ENCODE results near the gene CAB39.

CAB39 gene

GRCh38 chr2:230772156-230772555 is 59.5 kb downstream of the CAB39 start:
- H3K9ac ChIP-seq, result no peak overlapping the region
- no peaks in the 10 kb centered on the region for H4K20me1 ChIP-seq (ENCODE audit: insufficient read depth)
- H2AFZ ChIP-seq (ENCODE audit: low read depth), result no peak overlapping the region
- peaks cover 16% of the 10 kb centered on the region for H3K4me1 ChIP-seq (ENCODE audit: low read depth, poor library complexity, severe bottlenecking)
- H3K27ac ChIP-seq, result no peak overlapping the region
- H3K27me3 ChIP-seq (ENCODE audit: insufficient read depth, low read depth), result no peaks in the 10 kb centered on the region
- H3K36me3 ChIP-seq (ENCODE audit: insufficient read depth), result no peaks in the 10 kb centered on the region
- no peaks in the 10 kb centered on the region; the same call in 1 of the 2 replicates for H3K79me2 ChIP-seq (ENCODE audit: insufficient read depth, low read depth)
- H3K4me2 ChIP-seq, result no peak overlapping the region
- no peak overlapping the region for H3K4me3 ChIP-seq (IDR thresholded peaks at IDR 0.05; ENCODE audit: insufficient read depth, low read depth, low read length)
- TF ChIP-seq CTCF (conservative IDR thresholded peaks at IDR 0.05; ENCODE audit: low read depth, low read length), result no peak

DNA sequence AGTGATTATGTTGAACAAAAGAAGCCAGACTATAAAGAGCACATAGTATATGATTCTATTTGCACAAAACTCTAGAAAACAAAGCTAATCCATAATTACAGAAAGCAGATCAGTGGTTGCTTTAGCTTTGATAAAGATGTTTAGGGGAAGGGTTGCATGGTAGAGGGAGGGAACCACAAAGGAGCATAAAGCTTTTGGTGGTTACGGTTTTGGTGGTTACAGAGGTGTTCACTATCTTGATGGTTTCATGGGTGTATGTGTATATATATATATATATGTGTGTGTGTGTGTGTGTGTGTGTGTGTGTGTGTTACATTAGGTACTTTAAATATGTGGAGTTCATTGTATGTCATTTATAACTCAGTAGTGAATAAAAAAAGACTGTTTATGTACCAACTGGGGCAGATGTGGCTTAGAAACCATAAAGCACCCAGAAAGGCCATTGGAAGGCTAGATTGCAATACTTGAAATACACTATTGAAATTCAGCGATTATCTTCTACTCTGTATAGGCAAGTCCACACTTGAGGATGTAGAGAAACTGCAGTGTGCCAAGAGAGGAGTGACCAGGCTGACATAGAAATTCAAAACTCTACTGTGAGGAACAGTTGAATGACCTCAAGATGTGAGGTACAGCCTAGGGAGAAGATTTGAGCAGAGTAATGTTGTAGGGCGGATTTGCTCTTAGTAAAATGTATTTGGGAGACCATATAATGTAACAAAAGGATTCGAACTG is 60.6 kb downstream of the CAB39 start:
- H2AFZ ChIP-seq (ENCODE audit: low read depth), result no peak overlapping the region
- H3K4me2 ChIP-seq, result no peak overlapping the region
- H3K36me3 ChIP-seq (ENCODE audit: insufficient read depth), result no peaks in the 10 kb centered on the region
- no peak overlapping the region for H3K9ac ChIP-seq
- H3K27me3 ChIP-seq (ENCODE audit: insufficient read depth, low read depth), result no peaks in the 10 kb centered on the region
- peaks cover 16% of the 10 kb centered on the region for H3K4me1 ChIP-seq (ENCODE audit: low read depth, poor library complexity, severe bottlenecking)
- H4K20me1 ChIP-seq (ENCODE audit: insufficient read depth), result no peaks in the 10 kb centered on the region
- H3K4me3 ChIP-seq (IDR thresholded peaks at IDR 0.05; ENCODE audit: insufficient read depth, low read depth, low read length), result no peak overlapping the region
- H3K79me2 ChIP-seq (ENCODE audit: insufficient read depth, low read depth), result no peaks in the 10 kb centered on the region; the same call in 1 of the 2 replicates
- TF ChIP-seq CTCF (conservative IDR thresholded peaks at IDR 0.05; ENCODE audit: low read depth, low read length), result no peak
- H3K27ac ChIP-seq, result no peak overlapping the region

DNA sequence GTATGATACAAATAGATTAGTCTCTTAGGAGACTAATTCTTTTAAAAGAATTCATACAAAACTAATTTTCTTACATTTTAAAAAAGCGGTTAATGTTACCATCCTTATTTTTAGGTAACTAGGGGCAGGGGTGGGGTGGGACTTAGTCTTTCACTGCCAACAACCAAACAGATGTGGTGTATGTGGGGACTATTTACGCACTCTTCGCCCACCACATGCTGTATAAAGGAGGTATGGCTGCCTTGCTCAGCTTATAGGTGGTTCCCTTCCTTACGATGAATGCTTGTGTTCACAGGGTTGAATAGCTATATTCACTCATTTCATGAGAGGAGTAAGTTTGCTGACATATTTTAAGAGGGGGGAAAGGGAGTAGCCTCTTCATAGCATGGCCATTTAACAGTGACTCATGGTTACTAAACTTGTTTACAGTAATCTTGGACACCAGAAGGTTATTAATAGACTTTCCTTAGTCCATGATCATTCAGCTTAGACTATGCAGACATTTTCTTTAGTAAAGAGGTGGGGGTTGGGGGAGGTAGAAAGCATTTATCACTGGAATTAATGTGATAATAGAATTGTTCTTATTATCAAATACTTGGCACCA is 61.8 kb downstream of the CAB39 start:
- no peaks in the 10 kb centered on the region for H3K27me3 ChIP-seq (ENCODE audit: insufficient read depth, low read depth)
- H3K9ac ChIP-seq, result no peak overlapping the region
- no peak for TF ChIP-seq CTCF (conservative IDR thresholded peaks at IDR 0.05; ENCODE audit: low read depth, low read length)
- H2AFZ ChIP-seq (ENCODE audit: low read depth), result no peak overlapping the region
- H4K20me1 ChIP-seq (ENCODE audit: insufficient read depth), result no peaks in the 10 kb centered on the region
- no peak overlapping the region for H3K4me3 ChIP-seq (IDR thresholded peaks at IDR 0.05; ENCODE audit: insufficient read depth, low read depth, low read length)
- H3K79me2 ChIP-seq (ENCODE audit: insufficient read depth, low read depth), result no peaks in the 10 kb centered on the region; the same call in 1 of the 2 replicates
- peaks cover 24% of the 10 kb centered on the region for H3K4me1 ChIP-seq (ENCODE audit: low read depth, poor library complexity, severe bottlenecking)
- H3K36me3 ChIP-seq (ENCODE audit: insufficient read depth), result no peaks in the 10 kb centered on the region
- no peak overlapping the region for H3K27ac ChIP-seq
- no peak overlapping the region for H3K4me2 ChIP-seq

GRCh38 chr2:230775737-230776136 is 63.1 kb downstream of the CAB39 start:
- Histone ChIP-seq H3K36me3 (ENCODE audit: insufficient read depth) (no peaks in the 10 kb centered on the region), H3K4me1 (ENCODE audit: low read depth, poor library complexity, severe bottlenecking) (peaks cover 31% of the 10 kb centered on the region), H3K4me2 (no peak overlapping the region)

More at GRCh38 chr2:230775737-230776136, 63.1 kb downstream of the CAB39 start:
- Histone ChIP-seq H3K4me3 (IDR thresholded peaks at IDR 0.05; ENCODE audit: insufficient read depth, low read depth, low read length) (no peak overlapping the region), H3K27ac (no peak overlapping the region), H4K20me1 (ENCODE audit: insufficient read depth) (no peaks in the 10 kb centered on the region), H3K9ac (no peak overlapping the region), H3K27me3 (ENCODE audit: insufficient read depth, low read depth) (no peaks in the 10 kb centered on the region), H2AFZ (ENCODE audit: low read depth) (no peak overlapping the region), H3K79me2 (ENCODE audit: insufficient read depth, low read depth) (no peaks in the 10 kb centered on the region; the same call in 1 of the 2 replicates)
- TF ChIP-seq CTCF (conservative IDR thresholded peaks at IDR 0.05; ENCODE audit: low read depth, low read length), result no peak
